CD14-positive monocyte (primary cell): ENCODE results near the gene CMAS. TPM values are rescaled to one million over a fixed set of nuclear protein-coding genes. Genes with fewer than 3 reads are reported as not detected.

Experiments
- DNase-seq, 3 donors: peaks; one replicate each; pipeline ENCODE4 v3.0.0-alpha.2; 2011 to 2022
- H2AFZ ChIP-seq: 2 replicates; pipeline ENCODE4 v1.6.0; 2012; ENCODE audit warnings: mild to moderate bottlenecking, low read depth, low read length, inconsistent platforms; ENCODE audit not compliant: insufficient read depth, poor library complexity, severe bottlenecking
- H3K27ac ChIP-seq, 2 donors: 1 replicate in 1 of 2; 2 replicates in 1 of 2; pipeline ENCODE4 v1.5.1; 2012 to 2013; ENCODE audit warnings: low read length in 2 of 2, control low read depth in 1 of 2, inconsistent platforms in 1 of 2, low read depth in 1 of 2, mild to moderate bottlenecking in 1 of 2
- H3K27me3 ChIP-seq, 2 donors: one replicate each; pipeline versions ENCODE4 v1.6.0 to v1.6.1; 2011 to 2013; ENCODE audit warnings: low read length in 2 of 2; ENCODE audit not compliant: control insufficient read depth in 2 of 2, insufficient read depth in 2 of 2
- H3K36me3 ChIP-seq, 2 donors: replicated peaks in 1 of 2; 1 replicate in 1 of 2; 2 replicates in 1 of 2; pipeline versions ENCODE4 v1.5.1 to v1.6.1; 2012 to 2013; ENCODE audit warnings: low read length in 2 of 2, control low read depth in 1 of 2, inconsistent platforms in 1 of 2, mild to moderate bottlenecking in 1 of 2; ENCODE audit not compliant: insufficient read depth in 2 of 2, control insufficient read depth in 1 of 2
- H3K4me1 ChIP-seq, 2 donors: 1 replicate in 1 of 2; 2 replicates in 1 of 2; pipeline versions ENCODE4 v1.5.1 to v1.6.1; 2012 to 2013; ENCODE audit warnings: low read length in 2 of 2, control low read depth in 1 of 2, inconsistent platforms in 1 of 2, mild to moderate bottlenecking in 1 of 2, moderate library complexity in 1 of 2; ENCODE audit not compliant: insufficient read depth in 2 of 2, control insufficient read depth in 1 of 2
- H3K4me2 ChIP-seq: replicated peaks from 2 replicates; pipeline ENCODE3; 2012; ENCODE audit warnings: low read length, moderate library complexity, mild to moderate bottlenecking; ENCODE audit not compliant: poor library complexity, severe bottlenecking; ENCODE audit errors: extremely low read depth
- H3K4me3 ChIP-seq, 3 experiments: fragments of 200-600 bp in 1 of 3; sonication (generic) in 1 of 3; replicated peaks in 1 of 3; 1 replicate in 2 of 3; 2 replicates in 1 of 3; pipeline ENCODE4 v1.5.1; 2011 to 2013; ENCODE audit warnings: low read length in 3 of 3, mild to moderate bottlenecking in 3 of 3, control low read depth in 2 of 3, low read depth in 2 of 3, inconsistent platforms in 1 of 3, moderate library complexity in 1 of 3
- H3K79me2 ChIP-seq: 2 replicates; pipeline ENCODE4 v1.6.0; 2012; ENCODE audit warnings: mild to moderate bottlenecking, control low read depth, inconsistent platforms, low read length, moderate library complexity; ENCODE audit not compliant: insufficient read depth
- H3K9ac ChIP-seq: 2 replicates; pipeline ENCODE4 v1.6.0; 2017; ENCODE audit warnings: low read length, mild to moderate bottlenecking; ENCODE audit not compliant: insufficient read depth, poor library complexity, severe bottlenecking
- H3K9me3 ChIP-seq, 2 donors: replicated peaks in 1 of 2; 1 replicate in 1 of 2; 2 replicates in 1 of 2; pipeline versions ENCODE4 v1.5.1 to v1.6.1; 2012 to 2013; ENCODE audit warnings: low read length in 2 of 2, control low read depth in 1 of 2; ENCODE audit not compliant: control insufficient read depth in 1 of 2, insufficient read depth in 1 of 2
- H4K20me1 ChIP-seq: 2 replicates; pipeline ENCODE4 v1.6.0; 2012; ENCODE audit warnings: mild to moderate bottlenecking, low read length, control low read depth, moderate library complexity; ENCODE audit not compliant: insufficient read depth
- H3K27ac Mint-ChIP-seq, 7 donors: one replicate each; pipeline ENCODE4 v1.8.0; 2020; ENCODE audit warnings: mild to moderate bottlenecking in 7 of 7, mixed read lengths in 7 of 7, moderate library complexity in 6 of 7, inconsistent platforms in 2 of 7
- H3K27me3 Mint-ChIP-seq, 3 donors: one replicate each; pipeline ENCODE4 v1.8.0; 2021 to 2022; ENCODE audit warnings: low read depth in 3 of 3, mild to moderate bottlenecking in 3 of 3, mixed read lengths in 3 of 3, moderate library complexity in 3 of 3, inconsistent platforms in 1 of 3
- H3K36me3 Mint-ChIP-seq, 2 donors: one replicate each; pipeline ENCODE4 v1.8.0; 2020; ENCODE audit warnings: mixed read lengths in 2 of 2, inconsistent platforms in 1 of 2, mild to moderate bottlenecking in 1 of 2
- H3K4me1 Mint-ChIP-seq: one replicate; pipeline ENCODE4 v1.8.0; 2020; ENCODE audit warnings: mild to moderate bottlenecking, mixed read lengths
- H3K4me3 Mint-ChIP-seq, 2 donors: one replicate each; pipeline ENCODE4 v1.8.0; 2020; ENCODE audit warnings: mild to moderate bottlenecking in 2 of 2, mixed read lengths in 2 of 2, moderate library complexity in 1 of 2
- H3K9me3 Mint-ChIP-seq, 7 donors: one replicate each; pipeline ENCODE4 v1.8.0; 2020 to 2022; ENCODE audit warnings: mixed read lengths in 7 of 7, mild to moderate bottlenecking in 6 of 7, moderate library complexity in 6 of 7, inconsistent platforms in 2 of 7
- CTCF ChIP-seq: fragments of 200-600 bp; IDR thresholded peaks from one replicate; pipeline ENCODE4 v1.8.0; 2022; ENCODE audit warnings: antibody characterized with exemption, mild to moderate bottlenecking
- WGBS: methylation state at CpG from one replicate; pipeline ENCODE4 v1.1.5; 2013; ENCODE audit warnings: missing lambda C conversion rate; ENCODE audit not compliant: insufficient coverage; 5-methylcytosine and 5-hydroxymethylcytosine counted together
- intact Hi-C, 2 donors: fragments of 100-400 bp; cut with micrococcal nuclease; formaldehyde crosslinking; loops; one replicate each; pipeline versions ENCODE4 v1.15.0 to v1.15.1; 2023
- polyA plus RNA-seq, 3 donors: library from polyadenylated mRNA; depleted of rRNA in 1 of 3; unstranded in 2 of 3; stranded (reverse) in 1 of 3; fragments of 300-500 nt in 2 of 3; fragments of >200 nt in 1 of 3; fragmentation: Illumina TruSeq in 2 of 3; gene quantifications; 1 replicate in 2 of 3; 2 replicates in 1 of 3; pipeline ENCODE4 v1.2.3, GENCODE V29; 2012 to 2021

The CMAS gene
- polyA plus RNA-seq, 3 donors, result 12.6 to 33.1 (median 28.3) TPM

GRCh38 chr12:22048351-22049041 lies 2.5 kb downstream of the CMAS start:
- no peak for DNase-seq
- Histone ChIP-seq H3K79me2 (peaks cover 58% of the 10 kb centered on the region), H3K4me3 (no peak overlapping the region), H3K9me3 (no peaks in the 10 kb centered on the region), H3K4me2 (no peak overlapping the region), H3K9ac (no peak overlapping the region), H3K36me3 (peaks cover 0 to 11% of the 10 kb centered on the region in 2 donors), H3K27ac (no peak overlapping the region), H2AFZ (no peak overlapping the region), H4K20me1 (peaks cover 23% of the 10 kb centered on the region), H3K4me1 (peaks cover 6 to 10% of the 10 kb centered on the region in 2 donors), H3K27me3 (no peaks in the 10 kb centered on the region)
- no peaks in the 10 kb centered on the region for H3K27me3 Mint-ChIP-seq
- no peak for TF ChIP-seq CTCF
- no peak overlapping the region for H3K4me3 Mint-ChIP-seq
- H3K27ac Mint-ChIP-seq, result no peak overlapping the region
- WGBS, result 95% methylated on average over 3 of the region's 4 CpGs
- H3K9me3 Mint-ChIP-seq, result no peaks in the 10 kb centered on the region
- H3K36me3 Mint-ChIP-seq, result peaks cover 0 to 10% of the 10 kb centered on the region in 2 donors
- H3K4me1 Mint-ChIP-seq, result peaks cover 22% of the 10 kb centered on the region
- intact Hi-C loops, result no loop called here

- no peak overlapping the region for H3K4me2 ChIP-seq
- peaks cover 58% of the 10 kb centered on the region for H3K79me2 ChIP-seq
- H3K36me3 Mint-ChIP-seq, result peaks cover 2 to 12% of the 10 kb centered on the region in 2 donors
- peaks cover 22% of the 10 kb centered on the region for H3K4me1 Mint-ChIP-seq
- H3K4me3 ChIP-seq, result no peak overlapping the region
- no peaks in the 10 kb centered on the region for H3K9me3 ChIP-seq
- no peak overlapping the region for H3K27ac Mint-ChIP-seq
- peaks cover 0 to 13% of the 10 kb centered on the region in 2 donors for H3K36me3 ChIP-seq
- no peak for TF ChIP-seq CTCF
- intact Hi-C loops, result no loop called here
- peaks cover 23% of the 10 kb centered on the region for H4K20me1 ChIP-seq
- no peak overlapping the region for H2AFZ ChIP-seq
- peaks cover 6 to 10% of the 10 kb centered on the region in 2 donors for H3K4me1 ChIP-seq
- WGBS, result no CpG with 5 or more reads among the region's 4 CpGs
- H3K4me3 Mint-ChIP-seq, result no peak overlapping the region
- H3K9ac ChIP-seq, result no peak overlapping the region
- no peak overlapping the region for H3K27ac ChIP-seq
- no peaks in the 10 kb centered on the region for H3K9me3 Mint-ChIP-seq
- no peak for DNase-seq
- H3K27me3 Mint-ChIP-seq, result no peaks in the 10 kb centered on the region
- no peaks in the 10 kb centered on the region for H3K27me3 ChIP-seq
These were observed 4.1 kb downstream of the CMAS start for GRCh38 chr12:22050078-22050477.
